K562 (cell line): ENCODE results near the gene NR2F2. TPM values are rescaled to one million over a fixed set of nuclear protein-coding genes. Genes with fewer than 3 reads are reported as not detected.

ENCODE experiments used
- CTCF ChIP-seq, 3 experiments: IDR thresholded peaks in 2 of 3; conservative IDR thresholded peaks in 1 of 3; 2 replicates each; pipeline ENCODE4 v1.5.1; 2011 to 2012; ENCODE audit warnings: low read length in 3 of 3, mild to moderate bottlenecking in 3 of 3, control low read depth in 2 of 3, improper control_type of control experiment in 1 of 3, inconsistent platforms in 1 of 3, low read depth in 1 of 3, mixed read lengths in 1 of 3, moderate library complexity in 1 of 3; ENCODE audit not compliant: insufficient read depth in 2 of 3
- ETS1 ChIP-seq: conservative IDR thresholded peaks from 2 replicates; pipeline ENCODE4 v1.6.1; 2011; ENCODE audit warnings: low read depth, mild to moderate bottlenecking, low read length; ENCODE audit not compliant: control insufficient read depth
- HOXB6 ChIP-seq: fragments of 250-450 bp; sonication (Bioruptor Pico); IDR thresholded peaks from 2 replicates; pipeline ENCODE4 v1.5.1; 2022; ENCODE audit warnings: mild to moderate bottlenecking, borderline replicate concordance
- POU5F1 ChIP-seq: fragments of 150-350 bp; IDR thresholded peaks from 2 replicates; pipeline ENCODE4 v1.6.1; 2014; ENCODE audit warnings: borderline replicate concordance, low read length, low read depth, mild to moderate bottlenecking; ENCODE audit not compliant: partially characterized antibody
- SIN3A ChIP-seq, 2 experiments: fragments of 150-350 bp in 1 of 2; IDR thresholded peaks; 2 replicates each; pipeline ENCODE4 v1.6.1; 2011 to 2016; ENCODE audit warnings: borderline replicate concordance in 2 of 2, low read depth in 2 of 2, low read length in 2 of 2, mild to moderate bottlenecking in 2 of 2, moderate library complexity in 2 of 2; ENCODE audit not compliant: control insufficient read depth in 1 of 2
- SMC3 ChIP-seq: conservative IDR thresholded peaks from 2 replicates; pipeline ENCODE4 v1.6.1; 2011; ENCODE audit warnings: low read depth, low read length, improper control_type of control experiment; ENCODE audit not compliant: insufficient read depth
- SRSF1 ChIP-seq: fragments of 200-400 bp; formaldehyde crosslinking; IDR thresholded peaks from 2 replicates; pipeline ENCODE4 v1.6.1; 2017; ENCODE audit warnings: mild to moderate bottlenecking, low read depth, low read length, moderate library complexity
- STAT5B ChIP-seq: fragments of 250-450 bp; sonication (Bioruptor Pico); IDR thresholded peaks from 2 replicates; pipeline ENCODE4 v1.8.0; 2021; ENCODE audit warnings: mild to moderate bottlenecking, inconsistent platforms
- SUPT5H ChIP-seq: fragments of 450-650 bp; IDR thresholded peaks from 2 replicates; pipeline ENCODE4 v1.6.1; 2016
- TARDBP ChIP-seq: fragments of 450-650 bp; IDR thresholded peaks from 2 replicates; pipeline ENCODE4 v1.6.1; 2016
- UBTF ChIP-seq, 2 experiments: IDR thresholded peaks; 2 replicates each; pipeline ENCODE4 v1.6.1; 2012; ENCODE audit warnings: improper control_type of control experiment in 2 of 2, low read depth in 2 of 2, low read length in 2 of 2, borderline replicate concordance in 1 of 2
- ZBTB11 ChIP-seq, 3 experiments: fragments of 200-800 bp in 1 of 3; fragments of 250-450 bp in 1 of 3; fragments of 450-650 bp in 1 of 3; sonication (Bioruptor Pico) in 1 of 3; sonication (Bioruptor generic) in 1 of 3; formaldehyde crosslinking in 1 of 3; IDR thresholded peaks; 2 replicates each; pipeline versions ENCODE4 v1.6.1 to v1.8.0; 2016 to 2022; ENCODE audit warnings: mild to moderate bottlenecking in 2 of 3, missing genetic modification characterization in 2 of 3, missing compliant biosample characterization in 1 of 3, moderate library complexity in 1 of 3
- ZC3H11A ChIP-seq: IDR thresholded peaks from 2 replicates; pipeline ENCODE4 v1.6.1; 2012; ENCODE audit warnings: low read depth, low read length, improper control_type of control experiment
- ZNF395 ChIP-seq: fragments of 200-800 bp; sonication (Bioruptor generic); IDR thresholded peaks from 2 replicates; pipeline ENCODE4 v1.6.1; 2017; ENCODE audit warnings: missing genetic modification characterization, missing compliant biosample characterization
- polyA plus RNA-seq, 8 experiments: library from polyadenylated mRNA; depleted of rRNA in 4 of 8; stranded (reverse) in 5 of 8; unstranded in 3 of 8; fragments of >200 nt; fragmentation: Nextera tagmentation in 2 of 8; fragmentation: Illumina TruSeq in 1 of 8; extraction: Ambion mirVana in 2 of 8; extraction: Trizol in 1 of 8; gene quantifications; 2 replicates each; pipeline versions ENCODE4 v1.2.1 to v1.2.3, GENCODE V29; 2011 to 2014; ENCODE audit warnings: inconsistent platforms in 1 of 8, missing spikeins in 1 of 8
- total RNA-seq, 7 experiments: library from RNA; depleted of rRNA in 6 of 7; stranded (reverse); fragments of >200 nt in 6 of 7; fragmentation: Illumina TruSeq in 2 of 7; extraction: Trizol in 2 of 7; gene quantifications; 2 replicates each; pipeline versions ENCODE4 v1.2.1 to v1.2.3, GENCODE V29; 2011 to 2021; ENCODE audit warnings: low replicate concordance in 1 of 7

Gene NR2F2
- total and polyA plus RNA-seq, 9 of the 15 experiments (the other 6 are each of a cell fraction or from before 2014, with no cell fraction given), result 6.0 to 51.8 (median 11.1) TPM

- TF ChIP-seq ZBTB11 (CRISPR knock-in tag; IDR thresholded peaks at IDR 0.05), result 0 out of 6 replicates have a peak, but pooled peaks of 1 of the 3 experiments have one; percentile 6
- TF ChIP-seq SIN3A (IDR thresholded peaks at IDR 0.05; ENCODE audit: borderline replicate concordance in 2 of 2, control insufficient read depth in 1 of 2, low read depth in 2 of 2, low read length in 2 of 2), result peak; percentile 43 to 47; a peak in 2 of 4 replicates
- peak in 1 of 2 experiments; percentile 77; a peak in 1 of 4 replicates for TF ChIP-seq UBTF (IDR thresholded peaks at IDR 0.05; ENCODE audit: borderline replicate concordance in 1 of 2, low read depth in 2 of 2, low read length in 2 of 2)
- TF ChIP-seq SRSF1, result no peak
- TF ChIP-seq POU5F1, result no peak
- TF ChIP-seq STAT5B (CRISPR knock-in tag), result no peak
- TF ChIP-seq ZNF395 (CRISPR knock-in tag), result 0 out of 2 replicates have a peak, but pooled peaks have one; percentile 65
- no peak for TF ChIP-seq SUPT5H
- TF ChIP-seq TARDBP, result no peak
- TF ChIP-seq SMC3, result no peak
- TF ChIP-seq ZC3H11A, result no peak
- no peak for TF ChIP-seq CTCF (IDR thresholded peaks at IDR 0.05 in 2 of 3, conservative IDR thresholded peaks at IDR 0.05 in 1 of 3; ENCODE audit: insufficient read depth in 2 of 3, low read depth in 1 of 3, low read length in 3 of 3)
- TF ChIP-seq HOXB6 (CRISPR knock-in tag), result no peak
- TF ChIP-seq ETS1, result no peak; the same call in 1 of the 2 replicates
These were observed 1.6 kb downstream of the NR2F2 start (continued) for GRCh38 chr15:96331945-96332636.
